GM23248 (cell line): Measurements from ENCODE around the gene RIMS4.

ENCODE experiments used
- EZH2 ChIP-seq: fragments of 200-600 bp; sonication (generic); IDR thresholded peaks from 2 replicates; pipeline ENCODE4 v1.6.1; 2018; ENCODE audit warnings: antibody characterized with exemption, mild to moderate bottlenecking; ENCODE audit not compliant: insufficient read depth, poor library complexity, severe bottlenecking
- EZH2phosphoT487 ChIP-seq: fragments of 200-600 bp; sonication (generic); IDR thresholded peaks from 2 replicates; pipeline ENCODE4 v1.6.1; 2018; ENCODE audit warnings: antibody characterized with exemption, moderate library complexity, mild to moderate bottlenecking, low read depth; ENCODE audit not compliant: insufficient read depth

GRCh38 chr20:44702776-44703175 lies 107.6 kb downstream of the RIMS4 start:
- no peak for TF ChIP-seq EZH2
- TF ChIP-seq EZH2phosphoT487: no peak
